Fibroblast of skin of left quadriceps (primary cell): ENCODE results near the gene DENND2C.
A peak's percentile ranks its signal among the peaks of the same experiment; 100 is the strongest.
"Not testable (repeated sequence)": the region's sequence is repeated elsewhere in the genome, so short reads cannot be mapped to it uniquely, and the experiment has no call there.

Experiments used
- DNase-seq, 2 experiments: peaks; one replicate each; pipeline ENCODE4 v3.0.0-alpha.2; 2013; ENCODE audit warnings: low read depth in 2 of 2

DENND2C gene

DNA sequence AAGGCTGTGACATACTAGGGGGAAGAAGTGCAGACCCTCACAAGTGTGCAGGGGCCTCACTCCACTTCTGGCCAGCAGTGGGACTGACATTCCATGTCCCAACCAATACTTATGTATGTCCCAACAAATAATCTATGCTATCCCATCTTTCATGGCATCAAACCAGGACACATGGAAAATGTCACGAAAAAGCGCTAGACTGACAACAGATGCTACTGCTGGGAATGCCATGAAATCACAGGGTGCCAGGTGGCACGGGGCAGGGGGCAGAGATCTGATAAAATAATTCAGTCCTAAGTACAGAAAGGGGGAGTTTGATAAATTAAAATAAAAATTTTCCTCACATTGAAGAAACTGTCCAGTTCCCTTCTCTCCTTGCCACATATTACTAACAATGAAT lies 60.8 kb downstream of the DENND2C start:
- no peak for DNase-seq

DNA sequence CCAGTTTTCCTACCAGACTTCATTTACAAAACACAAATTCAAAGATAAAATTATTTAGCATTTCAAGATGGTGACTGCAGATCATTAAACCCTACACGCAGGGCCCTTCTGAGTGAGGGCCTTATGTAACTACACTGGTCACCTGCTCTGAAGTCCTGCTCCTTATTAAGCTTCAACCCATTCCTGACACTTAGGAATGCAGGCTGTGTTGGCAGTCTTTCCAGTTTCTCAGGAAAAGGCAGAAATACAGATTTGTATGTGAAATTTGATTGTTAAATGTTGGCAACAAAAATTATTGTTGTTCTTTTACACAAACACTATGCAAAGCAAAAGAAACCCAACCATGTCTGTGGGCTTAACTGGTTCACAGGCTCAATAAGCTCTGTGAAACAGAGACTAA lies 62.6 kb downstream of the DENND2C start:
- DNase-seq = no peak

DNA sequence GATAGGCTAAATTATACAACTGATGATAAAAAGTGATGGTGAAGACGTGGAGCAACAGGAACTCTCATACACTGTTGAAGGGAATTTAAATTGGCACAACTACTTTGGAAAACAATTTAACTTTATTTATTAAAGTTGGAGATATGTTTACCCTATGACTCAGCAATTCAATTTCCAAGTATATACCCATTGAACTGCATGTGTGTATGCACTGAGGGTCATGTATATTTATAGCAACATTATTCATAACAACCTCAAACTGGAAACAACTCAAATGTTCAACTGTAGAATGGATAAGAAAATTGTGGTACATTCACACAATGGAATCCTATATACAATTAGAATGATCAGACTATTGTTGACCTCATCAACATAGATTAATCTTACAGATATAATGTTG lies 71.9 kb downstream of the DENND2C start:
- no peak for DNase-seq

DNA sequence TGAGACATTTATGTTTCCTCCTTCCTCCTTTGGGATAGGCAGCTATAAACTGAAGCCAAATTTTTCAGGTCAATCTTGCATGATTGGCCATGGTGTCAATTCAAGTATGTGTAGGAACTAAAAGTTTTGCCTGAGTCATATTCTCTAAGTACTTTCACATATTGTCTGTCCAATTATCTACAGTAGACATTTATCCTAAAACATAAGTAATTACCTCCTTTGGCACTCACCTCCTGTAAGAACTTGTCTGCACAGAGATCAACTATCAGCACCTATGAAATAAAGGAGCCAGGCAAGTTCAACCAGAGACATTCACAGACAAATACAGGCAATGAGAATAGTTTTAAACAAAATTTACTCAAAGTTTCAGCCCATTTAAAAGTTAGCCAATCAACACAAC lies 74.2 kb downstream of the DENND2C start:
- DNase-seq = no peak

DNA sequence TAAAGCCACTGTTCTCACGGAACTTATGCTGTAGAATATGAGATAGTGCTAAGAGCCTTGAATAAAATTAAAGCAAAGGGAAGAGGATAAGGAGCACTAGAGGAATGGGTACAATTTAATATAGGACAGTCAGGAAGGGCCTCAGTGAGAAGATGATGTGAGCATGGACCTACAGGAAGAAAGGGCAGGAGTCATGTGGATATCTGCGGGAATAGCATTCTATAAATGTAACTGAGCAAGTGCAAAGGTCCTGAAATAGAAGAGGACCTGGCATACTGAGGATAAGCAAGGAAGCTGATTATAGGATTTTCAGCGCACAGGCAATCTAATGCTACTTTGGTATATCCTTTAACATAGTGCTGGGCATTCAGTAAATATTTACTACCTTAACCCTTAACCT lies 75.8 kb downstream of the DENND2C start:
- DNase-seq = no peak

DNA sequence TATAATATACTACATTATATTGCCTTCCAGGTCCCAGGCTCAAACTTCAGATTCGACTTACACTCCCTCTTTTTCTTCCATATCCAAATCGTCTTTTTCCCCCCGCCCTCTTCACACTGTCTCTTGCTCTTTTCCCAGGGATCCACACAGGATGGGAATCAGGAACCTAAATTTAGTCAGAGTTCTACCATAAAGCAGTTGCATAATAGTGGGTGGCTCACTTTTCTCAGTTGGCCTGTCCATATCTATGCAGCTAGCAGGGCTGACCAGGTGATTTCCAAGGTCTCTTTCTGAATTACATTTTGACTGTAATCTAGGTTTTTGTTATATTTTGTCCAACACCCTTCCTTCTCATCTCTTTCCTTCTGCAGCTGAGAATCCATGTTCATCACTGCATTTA lies 80.7 kb downstream of the DENND2C start:
- no peak for DNase-seq

DNA sequence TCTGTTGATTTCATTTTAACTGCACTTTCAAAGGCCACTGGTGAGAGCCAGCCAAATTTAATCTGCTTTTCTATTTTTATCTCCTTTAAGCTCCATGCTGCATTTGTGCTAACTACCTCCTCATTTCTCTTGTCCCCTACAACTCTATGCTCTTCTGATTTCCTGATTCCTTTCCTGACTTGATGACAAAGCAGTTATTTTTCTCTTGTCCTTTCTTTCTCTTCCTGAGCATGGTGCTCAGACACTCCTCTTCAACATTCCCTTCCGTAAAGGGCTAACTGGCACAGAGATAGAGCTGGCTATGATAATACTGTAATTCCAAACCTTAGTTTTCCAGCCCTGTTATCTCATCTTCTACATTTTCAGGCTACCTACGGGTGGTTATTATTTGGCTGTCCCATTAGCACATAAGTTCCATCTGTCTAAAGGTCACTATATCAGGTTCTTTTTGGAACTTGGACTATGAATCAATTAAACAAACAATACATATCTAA lies 81.6 kb downstream of the DENND2C start:
- no peak for DNase-seq

DNA sequence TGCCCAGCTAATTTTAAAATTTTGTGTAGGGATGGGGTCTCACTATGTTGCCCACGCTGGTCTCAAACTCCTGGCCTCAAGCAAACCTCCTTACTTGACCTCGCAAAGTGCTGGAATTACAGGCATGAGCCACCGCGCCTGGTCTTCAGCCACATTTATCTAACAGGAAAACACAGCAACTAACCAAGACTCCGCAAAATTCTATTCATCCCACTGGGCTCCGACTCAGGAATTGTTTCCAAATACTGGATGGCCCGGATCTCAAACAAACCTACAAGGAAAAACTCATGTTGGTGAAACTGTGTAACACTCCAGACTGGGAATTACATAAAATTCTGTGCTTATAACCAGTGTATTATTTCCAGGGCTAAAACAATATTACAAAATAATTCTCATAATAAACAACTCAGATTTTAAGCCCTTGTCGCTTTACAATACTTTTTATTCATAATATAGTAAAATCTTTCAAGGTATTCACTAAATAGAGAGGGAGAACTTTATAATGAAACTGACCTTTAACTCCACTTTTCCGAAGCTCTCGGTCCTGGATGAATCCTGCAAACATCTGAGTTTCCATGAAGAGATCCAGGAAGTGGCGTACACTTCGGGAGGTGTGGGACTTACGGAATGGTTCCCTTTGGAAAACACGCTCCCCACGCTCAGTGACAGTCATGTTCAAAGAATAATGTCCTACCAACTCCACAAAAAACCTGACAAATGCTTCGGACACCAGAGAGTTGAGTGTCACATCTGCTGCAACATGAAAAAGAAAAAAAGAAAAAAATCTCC lies 82.5 kb downstream of the DENND2C start:
- no peak for DNase-seq

DNA sequence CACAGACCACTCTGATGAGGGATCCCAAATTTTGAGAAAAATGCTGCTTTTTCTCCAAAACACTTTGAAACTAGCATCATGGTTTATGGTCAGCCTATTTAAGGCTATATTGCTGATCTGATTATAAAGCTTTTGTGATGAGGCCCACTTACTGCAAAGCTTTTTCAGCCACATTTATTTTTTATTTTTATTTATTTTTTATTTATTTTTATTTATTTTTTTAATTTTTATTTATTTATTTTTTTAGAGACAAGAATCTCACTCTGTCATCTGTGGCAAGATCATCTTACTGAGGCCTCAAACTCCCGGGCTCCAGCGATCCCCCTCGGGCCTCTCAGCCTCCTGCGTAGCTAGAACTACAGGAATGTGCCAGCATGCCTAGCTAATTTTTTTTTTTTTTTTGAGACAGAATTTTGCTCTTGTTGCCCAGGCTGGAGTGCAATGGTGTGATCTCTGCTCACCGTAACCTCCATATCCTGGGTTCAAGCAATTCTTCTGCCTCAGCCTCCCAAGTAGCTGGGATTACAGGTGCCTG lies 83.3 kb downstream of the DENND2C start:
- DNase-seq = no peak

DNA sequence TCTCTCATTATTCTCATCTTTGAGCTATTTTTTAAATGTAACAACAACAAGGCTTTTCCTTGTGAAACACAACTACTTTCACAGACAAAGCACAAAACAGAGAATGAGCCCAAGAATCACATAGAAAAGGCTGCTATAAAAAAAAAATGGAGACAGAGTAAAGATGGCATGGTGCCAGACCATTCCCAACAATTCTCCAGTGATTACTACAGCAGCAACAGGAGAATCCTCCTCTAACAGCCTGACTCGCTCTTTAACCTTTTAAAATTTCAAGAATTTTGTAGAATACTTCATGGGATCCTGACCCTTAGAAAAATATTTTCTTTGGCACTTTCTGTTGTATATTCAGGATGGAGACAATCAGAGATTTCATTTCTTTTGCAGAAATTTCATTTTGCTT lies 84.6 kb downstream of the DENND2C start:
- DNase-seq = peak; percentile 19 to 21

DNA sequence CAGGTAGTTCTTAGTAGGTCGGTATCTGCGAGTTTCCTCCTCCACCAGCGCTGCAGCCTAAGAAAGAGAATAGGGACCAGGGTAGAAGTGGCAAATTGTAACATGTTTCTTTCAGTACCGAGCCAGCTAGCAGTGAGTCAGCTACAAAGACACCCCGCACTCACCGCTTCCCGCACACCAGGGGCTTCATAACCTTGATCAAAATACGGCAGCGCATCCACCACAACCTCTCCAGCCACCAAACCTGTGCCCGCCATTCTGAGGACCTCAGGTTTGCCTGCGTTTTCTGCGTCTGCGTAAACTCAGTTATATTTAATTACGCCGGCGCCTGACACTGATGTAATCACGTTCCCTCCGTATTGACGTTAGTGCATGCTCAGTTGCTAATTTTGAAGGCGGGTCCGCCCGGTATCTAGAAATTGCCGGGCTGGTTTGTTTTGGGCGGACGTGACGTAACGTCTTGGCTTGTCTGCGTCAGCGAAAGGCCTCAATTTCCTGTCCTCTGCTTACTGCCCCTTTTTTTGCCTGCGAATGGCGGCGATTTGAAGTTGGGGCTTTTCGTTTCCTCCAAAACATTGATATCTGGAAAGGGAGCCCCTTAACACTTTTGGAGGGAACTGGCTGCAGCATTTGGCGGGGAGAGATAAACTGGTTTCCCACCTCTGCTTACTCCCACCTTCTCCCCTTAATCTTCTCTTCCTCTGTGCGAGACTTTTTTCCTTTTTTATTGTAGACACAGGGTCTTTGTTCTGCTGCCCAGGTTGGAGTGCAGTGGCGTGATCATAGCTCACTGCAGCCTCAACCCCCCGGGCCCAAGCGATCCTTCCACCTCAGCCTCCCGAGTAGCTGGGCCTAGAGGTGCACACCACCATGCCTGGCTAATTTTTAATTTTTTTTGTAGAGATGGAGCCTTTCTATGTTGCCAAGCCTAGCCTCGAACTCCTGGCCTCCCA lies 88.2 kb downstream of the DENND2C start, which contains the start of gene BCAS2:
TSS of gene BCAS2 (minus strand) at position 281 of the 953 bp plus-strand sequence. CDS start at position 257, 24 bp downstream.
- DNase-seq = peak; percentile 97

DNA sequence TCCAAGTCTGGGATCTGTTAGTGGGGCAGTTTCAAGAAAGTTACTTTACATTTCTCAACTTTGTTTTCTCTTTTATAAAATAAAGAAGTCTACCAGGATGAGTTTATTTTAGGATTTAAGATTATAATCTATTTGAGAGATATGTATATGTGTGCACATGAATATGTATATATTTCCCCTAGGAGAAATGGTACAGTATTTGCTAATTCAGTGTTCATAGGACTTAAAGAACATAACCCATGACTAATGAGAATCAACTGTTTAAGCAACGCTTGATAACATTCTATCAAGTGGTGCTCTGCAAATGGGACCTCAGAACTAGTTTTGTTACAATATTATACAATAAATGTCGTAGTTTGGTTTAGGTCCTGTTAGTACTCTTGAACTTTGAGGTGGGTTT lies 95.5 kb downstream of the DENND2C start:
- no peak for DNase-seq

DNA sequence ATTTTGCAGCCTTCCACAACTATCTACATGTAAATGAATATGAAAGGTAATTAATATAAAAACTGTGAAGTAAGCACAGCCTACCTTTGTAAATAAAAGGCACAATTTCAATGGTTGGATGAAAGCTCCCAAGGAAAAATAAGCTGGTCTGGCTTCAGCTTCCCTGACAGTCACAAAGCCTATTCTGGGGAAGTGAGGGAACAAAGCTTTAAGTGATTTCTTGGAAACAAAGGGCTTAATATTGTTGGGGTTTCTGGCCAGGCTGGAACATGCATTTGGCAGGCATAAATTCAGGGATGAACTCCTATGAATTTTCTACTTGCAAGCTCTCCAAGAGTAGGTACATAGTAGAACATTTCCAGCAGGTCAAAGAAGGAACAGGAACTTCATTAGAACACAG lies 105.7 kb downstream of the DENND2C start:
- DNase-seq = no peak

DNA sequence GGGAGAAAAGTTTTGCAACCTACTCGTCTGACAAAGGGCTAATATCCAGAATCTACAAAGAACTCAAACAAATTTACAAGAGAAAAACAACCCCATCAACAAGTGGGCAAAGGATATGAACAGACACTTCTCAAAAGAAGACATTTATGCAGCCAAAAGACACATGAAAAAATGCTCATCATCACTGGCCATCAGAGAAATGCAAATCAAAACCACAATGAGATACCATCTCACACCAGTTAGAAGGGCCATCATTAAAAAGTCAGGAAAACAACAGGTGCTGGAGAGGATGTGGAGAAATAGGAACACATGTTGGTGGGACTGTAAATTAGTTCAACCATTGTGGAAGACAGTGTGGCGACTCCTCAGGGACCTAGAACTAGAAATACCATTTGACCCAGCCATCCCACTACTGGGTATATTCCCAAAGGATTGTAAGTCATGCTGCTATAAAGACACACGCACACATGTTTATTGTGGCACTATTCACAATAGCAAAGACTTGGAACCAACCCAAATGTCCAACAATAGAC lies 106.8 kb downstream of the DENND2C start:
- not testable (repeated sequence) for DNase-seq

DNA sequence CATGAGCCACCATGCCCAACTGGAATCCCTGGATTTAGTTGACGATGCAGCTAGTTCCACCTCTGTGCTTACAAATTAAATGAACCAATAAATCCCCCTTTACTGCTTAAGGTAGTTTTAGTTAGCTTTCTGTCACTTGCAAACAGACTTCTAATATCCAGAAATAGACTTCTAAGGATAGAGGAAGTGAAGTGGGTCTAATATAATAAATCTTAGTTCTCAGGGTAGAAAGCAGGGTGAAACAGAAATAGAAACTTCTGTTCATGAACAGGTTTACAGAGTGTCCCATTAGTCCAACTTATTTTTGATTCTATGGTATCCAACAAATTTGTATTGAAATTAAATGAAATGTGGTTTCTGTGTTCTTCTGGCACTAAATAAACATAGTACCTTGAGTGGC lies 108.5 kb downstream of the DENND2C start:
- DNase-seq = no peak

DNA sequence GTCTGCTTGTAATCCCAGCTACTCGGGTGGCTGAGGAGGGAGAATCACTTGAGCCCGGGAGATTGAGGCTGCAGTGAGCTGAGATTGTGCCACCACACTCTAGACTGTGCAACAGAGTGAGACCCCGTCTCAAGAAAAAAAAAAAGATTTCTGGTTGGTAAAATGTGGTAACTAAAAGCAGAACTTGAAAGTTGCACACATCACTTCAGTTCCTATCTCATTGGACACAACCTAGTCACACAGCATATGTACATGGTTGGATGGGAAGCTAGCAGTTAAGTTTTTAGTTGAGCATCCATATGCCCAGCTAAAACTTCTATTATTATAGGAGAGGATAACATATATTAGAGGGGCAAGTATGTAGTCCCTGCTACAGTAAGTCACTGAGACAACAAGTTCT lies 110.5 kb downstream of the DENND2C start:
- no peak for DNase-seq

DNA sequence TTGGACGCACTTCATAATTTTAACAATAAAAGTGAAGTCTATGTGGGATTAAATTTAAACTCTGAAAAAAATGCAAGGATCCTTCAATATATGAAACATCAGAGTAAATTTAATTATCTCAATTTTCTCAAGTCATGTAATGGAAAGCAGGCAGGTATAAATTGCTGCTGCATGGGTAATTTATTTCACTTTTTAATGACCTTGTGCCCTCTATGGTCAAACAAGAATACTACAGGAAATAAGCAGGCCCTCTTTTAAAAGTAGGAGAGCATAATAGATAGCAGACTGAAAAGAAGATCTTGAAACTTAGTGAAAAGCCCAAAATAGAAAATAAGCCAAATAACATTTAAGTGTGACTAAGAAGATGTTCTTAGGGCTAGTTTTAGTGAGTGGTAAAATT lies 111.3 kb downstream of the DENND2C start:
- DNase-seq = no peak

DNA sequence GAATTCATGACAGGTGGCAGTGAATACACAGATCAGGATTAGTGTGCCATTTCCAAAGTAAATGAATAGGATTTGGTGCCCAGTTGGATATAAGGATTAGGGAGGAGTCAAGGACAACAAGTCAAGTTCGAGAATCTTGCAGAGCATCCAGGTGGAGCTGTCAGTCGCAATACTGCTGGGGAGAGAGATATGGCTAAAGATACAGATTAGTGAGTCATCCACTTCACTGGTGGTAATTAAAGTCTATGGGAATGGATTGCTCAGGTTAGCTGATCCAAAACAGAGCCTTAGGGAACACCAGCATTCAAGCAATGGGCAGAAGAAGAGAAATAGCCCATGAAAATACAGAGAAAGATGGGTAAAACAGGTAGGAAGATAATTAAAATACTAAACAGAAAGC lies 115.3 kb downstream of the DENND2C start:
- DNase-seq = no peak

DNA sequence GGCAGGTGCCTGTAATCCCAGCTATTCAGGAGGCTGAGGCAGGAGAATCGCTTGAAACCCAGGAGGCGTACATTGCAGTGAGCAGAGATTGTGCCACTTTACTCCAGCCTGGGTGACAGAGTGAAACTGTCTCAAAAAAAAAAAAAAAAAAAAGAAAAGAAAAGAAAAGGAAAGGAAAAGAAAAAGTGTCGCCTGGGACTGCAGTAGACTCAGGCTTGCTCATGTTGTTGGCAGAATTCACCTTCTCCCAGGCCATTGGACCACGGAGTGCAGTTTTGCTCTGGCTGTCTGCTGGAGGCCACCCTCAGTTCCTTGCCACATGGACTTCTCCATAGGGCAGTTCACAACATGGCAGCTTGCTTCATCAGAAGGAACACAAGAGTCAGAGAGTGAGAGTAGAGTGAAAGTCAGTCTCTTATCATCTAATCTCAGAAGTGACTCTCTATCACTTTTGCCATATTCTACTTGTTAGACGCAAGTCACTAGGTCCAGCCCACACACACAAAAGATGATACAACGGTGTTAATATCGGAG lies 117.7 kb downstream of the DENND2C start:
- DNase-seq = no peak

DNA sequence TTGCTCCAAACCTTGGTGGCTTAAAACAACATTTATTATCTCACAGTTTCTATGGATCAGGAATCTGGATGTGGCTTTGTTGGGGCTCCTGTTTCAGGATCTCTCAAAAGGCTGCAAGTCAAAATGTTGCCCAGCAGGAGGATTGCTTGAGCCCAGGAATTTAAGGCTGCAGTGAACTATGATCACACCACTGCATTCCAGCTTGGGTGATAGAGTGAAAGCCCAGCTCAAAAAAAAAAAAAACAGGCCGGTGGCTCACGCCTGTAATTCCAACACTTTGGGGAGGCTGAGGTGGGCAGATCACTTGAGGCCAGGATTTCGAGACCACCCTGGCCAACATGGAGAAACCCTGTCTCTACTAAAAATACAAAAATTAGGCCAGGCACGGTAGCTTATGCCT lies 118.4 kb downstream of the DENND2C start:
- DNase-seq = no peak

DNA sequence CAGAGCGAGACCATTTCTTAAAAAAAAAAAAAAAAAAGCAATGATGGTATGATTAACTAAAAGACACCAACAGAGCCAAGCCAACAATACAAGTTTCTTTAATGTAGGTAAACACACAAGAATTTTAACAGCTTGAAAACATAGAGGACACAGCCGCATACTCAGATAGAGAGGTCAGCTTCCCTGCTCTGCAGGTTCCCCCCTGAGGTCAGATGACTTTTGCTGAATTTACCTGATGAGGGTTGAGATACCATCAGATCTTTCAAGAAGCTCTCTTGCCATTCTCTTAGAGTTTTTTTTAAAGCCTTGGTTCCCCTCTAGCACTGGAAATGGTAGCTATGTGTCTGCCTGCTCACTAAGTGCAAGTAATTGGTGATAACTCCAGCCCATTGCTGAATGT lies 119.5 kb downstream of the DENND2C start:
- no peak for DNase-seq

DNA sequence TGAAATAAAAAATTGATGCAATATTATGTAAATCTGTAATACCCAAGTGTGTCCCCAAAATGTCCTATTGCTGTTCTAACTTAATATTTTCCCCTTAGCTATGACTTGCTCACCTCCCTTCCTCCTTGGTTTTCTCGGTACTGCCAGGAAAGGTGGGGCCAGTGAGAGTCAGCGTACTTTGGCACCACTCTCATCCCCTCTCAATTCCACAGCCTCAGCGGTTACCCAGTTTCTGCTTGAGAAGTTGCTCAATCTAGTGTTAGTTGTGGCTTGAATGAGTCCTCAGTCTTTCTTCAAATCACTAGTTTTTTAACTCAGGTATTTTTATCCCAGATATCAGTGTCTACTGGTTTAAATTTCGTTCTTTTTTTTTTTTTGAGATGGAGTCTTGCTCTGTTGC lies 120.7 kb downstream of the DENND2C start:
- no peak for DNase-seq
